ENCODE results near the gene RAB42.
"Not testable (repeated sequence)": the region's sequence is repeated elsewhere in the genome, so short reads cannot be mapped to it uniquely, and the experiment has no call there.

The RAB42 gene, protein sequence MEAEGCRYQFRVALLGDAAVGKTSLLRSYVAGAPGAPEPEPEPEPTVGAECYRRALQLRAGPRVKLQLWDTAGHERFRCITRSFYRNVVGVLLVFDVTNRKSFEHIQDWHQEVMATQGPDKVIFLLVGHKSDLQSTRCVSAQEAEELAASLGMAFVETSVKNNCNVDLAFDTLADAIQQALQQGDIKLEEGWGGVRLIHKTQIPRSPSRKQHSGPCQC

DNA sequence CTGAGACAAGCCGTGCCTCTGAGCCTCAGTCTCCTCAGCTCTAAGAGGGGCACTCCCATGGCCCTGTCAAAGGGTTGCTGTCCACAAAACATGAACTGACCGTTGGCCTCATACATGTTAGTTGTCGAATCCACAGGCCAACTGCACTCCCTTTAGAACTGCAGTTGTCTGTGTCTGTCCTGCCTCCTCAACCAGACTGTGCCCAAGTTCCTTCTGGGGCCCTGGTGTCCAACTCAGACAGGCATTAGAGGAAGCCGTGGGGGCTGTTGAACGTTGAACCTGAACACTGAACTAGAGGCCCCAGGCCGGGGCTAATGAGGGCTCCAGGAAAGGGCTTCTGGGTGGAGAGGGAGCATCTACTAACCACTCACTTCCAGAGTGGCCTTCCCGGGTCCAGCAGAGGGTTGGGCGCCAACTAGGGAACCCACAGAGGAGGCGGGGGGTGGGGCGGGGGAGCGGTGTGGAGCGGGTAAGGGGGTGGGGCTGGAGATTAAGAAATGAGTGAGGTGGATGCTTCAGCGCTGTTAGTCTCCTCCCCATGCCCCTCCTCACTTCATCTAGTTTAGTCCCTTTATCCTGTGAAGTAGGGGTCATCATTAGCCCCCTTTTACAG lies at the start of gene RAB42:
Gene RAB42 (plus strand): TSS at position 558 of the 613 bp plus-strand sequence. CDS start 247 bp downstream, outside the sequence.
- Mint-ChIP-seq H3K27ac (no peak within 1 kb of the TSS), H3K4me1 (peaks cover 5% of the 10 kb centered on the region), H3K4me3 (peak within 1 kb of the TSS; percentile 73), H3K36me3 (ENCODE audit: low read depth) (no peaks in the 10 kb centered on the region), H3K27me3 (peaks cover 13% of the 10 kb centered on the region), H3K9me3 (no peaks in the 10 kb centered on the region)
- peak; percentile 48 for ATAC-seq
- no peak for DNase-seq

DNA sequence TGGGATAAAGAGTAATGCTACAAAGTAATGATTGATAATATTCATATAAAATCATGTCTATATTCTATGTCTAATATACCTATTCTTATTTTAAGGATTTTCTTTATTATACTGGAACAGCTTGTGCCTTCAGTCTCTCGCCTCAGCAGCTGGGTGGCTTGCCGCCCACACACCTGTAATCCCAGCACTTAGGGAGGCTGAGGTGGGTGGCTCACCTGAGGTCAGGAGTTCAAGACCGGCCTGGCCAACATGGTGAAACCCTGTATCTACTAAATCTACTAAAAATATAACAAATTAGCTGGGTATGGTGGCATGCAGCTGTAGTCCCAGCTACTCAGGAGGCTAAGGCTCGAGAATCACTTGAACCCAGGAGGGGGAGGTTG lies 46.8 kb upstream of the RAB42 start:
- no peaks in the 10 kb centered on the region for H3K9me3 Mint-ChIP-seq
- H3K36me3 Mint-ChIP-seq (ENCODE audit: low read depth): no peaks in the 10 kb centered on the region
- no peak for ATAC-seq
- no peak for DNase-seq
- H3K27ac Mint-ChIP-seq: no peak overlapping the region
- H3K4me3 Mint-ChIP-seq: no peak overlapping the region
- H3K4me1 Mint-ChIP-seq: no peaks in the 10 kb centered on the region
- no peaks in the 10 kb centered on the region for H3K27me3 Mint-ChIP-seq

DNA sequence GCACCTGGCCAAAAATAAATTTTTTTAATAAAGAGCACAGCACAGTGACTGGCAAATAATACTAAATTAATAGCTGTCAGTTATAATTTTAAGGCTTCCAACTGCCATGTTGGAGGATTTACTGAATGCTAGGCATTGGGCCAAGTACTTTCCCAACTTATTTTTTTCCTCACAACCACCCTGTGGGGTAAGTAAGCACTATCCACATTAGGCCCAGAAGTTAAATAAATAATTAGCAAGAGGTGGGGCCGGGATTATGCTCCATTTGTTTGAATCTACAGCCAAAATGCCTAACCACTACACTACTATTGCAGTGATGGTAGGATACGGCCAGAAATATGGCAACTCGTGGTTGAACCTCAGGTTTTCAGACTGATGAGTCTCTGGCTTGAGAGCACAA lies 43.7 kb upstream of the RAB42 start:
- peaks cover 2% of the 10 kb centered on the region for H3K36me3 Mint-ChIP-seq (ENCODE audit: low read depth)
- no peak overlapping the region for H3K27ac Mint-ChIP-seq
- no peaks in the 10 kb centered on the region for H3K27me3 Mint-ChIP-seq
- H3K9me3 Mint-ChIP-seq: no peaks in the 10 kb centered on the region
- H3K4me1 Mint-ChIP-seq: peaks cover 15% of the 10 kb centered on the region
- no peak overlapping the region for H3K4me3 Mint-ChIP-seq
- DNase-seq (no peak), ATAC-seq (no peak)

DNA sequence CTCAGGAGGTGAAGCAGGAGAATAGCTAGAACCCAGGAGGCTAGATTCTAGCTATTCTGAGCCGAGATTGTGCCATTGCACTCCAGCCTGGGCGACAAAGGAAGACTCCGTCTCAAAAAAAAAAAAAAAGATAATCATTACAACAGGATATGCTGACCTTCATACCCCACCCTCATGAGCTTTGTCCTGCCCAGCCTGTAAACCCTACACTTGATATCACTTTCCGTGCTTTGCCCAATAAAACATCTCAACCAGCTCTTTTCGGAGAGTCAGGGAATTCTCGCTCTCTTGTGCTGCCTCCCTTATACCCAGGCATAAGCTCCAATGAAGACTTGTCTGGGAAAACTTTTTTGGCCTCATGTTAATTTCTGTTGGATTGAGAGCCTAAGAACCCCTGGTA lies 40.7 kb upstream of the RAB42 start:
- Mint-ChIP-seq H3K36me3 (ENCODE audit: low read depth) (peaks cover 15% of the 10 kb centered on the region), H3K9me3 (no peaks in the 10 kb centered on the region), H3K4me3 (no peak overlapping the region), H3K27me3 (no peaks in the 10 kb centered on the region), H3K4me1 (peaks cover 31% of the 10 kb centered on the region), H3K27ac (no peak overlapping the region)
- DNase-seq (no peak), ATAC-seq (no peak)

DNA sequence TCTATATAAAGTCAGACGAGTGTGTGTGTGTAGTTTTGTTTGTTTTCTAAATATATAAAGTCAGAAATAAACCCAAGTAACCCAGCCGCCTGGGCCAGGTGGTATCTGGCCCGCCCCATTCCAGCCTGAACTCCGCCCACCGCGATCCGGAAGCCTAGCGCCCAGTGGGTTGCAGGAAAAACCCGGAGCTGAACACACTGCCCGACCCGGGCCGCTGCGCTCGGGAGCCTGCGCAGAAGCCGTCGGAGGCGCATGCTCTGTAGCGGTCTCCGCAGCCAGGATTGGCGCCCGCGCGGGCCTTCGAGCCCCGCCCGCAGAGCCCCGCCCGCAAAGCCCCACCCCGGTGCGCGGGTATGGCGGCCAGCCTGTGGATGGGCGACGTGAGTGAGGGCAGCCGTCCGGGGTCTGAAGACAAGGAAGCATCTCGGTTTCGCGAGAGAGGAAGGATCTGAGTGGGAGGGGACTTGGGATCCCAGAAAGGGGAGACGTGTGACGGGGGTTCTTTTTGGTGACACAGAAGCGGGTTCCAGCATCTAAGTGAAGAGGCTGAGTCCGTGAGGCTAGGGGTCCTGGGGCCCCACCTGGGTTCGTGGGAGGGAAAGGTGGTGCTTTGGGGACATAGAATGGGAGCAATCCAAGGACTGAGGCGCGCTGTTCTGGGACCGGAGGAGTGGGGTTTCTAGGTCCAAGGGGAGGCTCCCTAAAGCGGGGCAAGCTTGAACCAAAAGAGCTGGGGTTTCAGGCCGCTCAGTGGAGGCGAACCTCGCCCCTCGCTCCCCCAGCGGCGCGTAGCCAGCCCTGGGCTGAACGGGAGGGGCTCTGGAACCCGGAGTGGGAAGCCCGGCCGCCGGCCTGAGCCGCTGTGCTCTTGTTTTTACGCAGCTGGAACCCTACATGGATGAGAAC lies 39.1 kb upstream of the RAB42 start, which contains the start of gene TRNAU1AP:
Gene TRNAU1AP (plus strand): TSS at position 328 of the 906 bp plus-strand sequence. CDS start 26 bp downstream, at position 354.
- Mint-ChIP-seq H3K4me1 (peaks cover 31% of the 10 kb centered on the region), H3K4me3 (peak within 1 kb of the TSS; percentile 99), H3K27me3 (no peaks in the 10 kb centered on the region), H3K36me3 (ENCODE audit: low read depth) (peaks cover 17% of the 10 kb centered on the region), H3K9me3 (no peaks in the 10 kb centered on the region), H3K27ac (peak within 1 kb of the TSS; percentile 99)
- DNase-seq (peak; percentile 98), ATAC-seq (peak; percentile 90)

DNA sequence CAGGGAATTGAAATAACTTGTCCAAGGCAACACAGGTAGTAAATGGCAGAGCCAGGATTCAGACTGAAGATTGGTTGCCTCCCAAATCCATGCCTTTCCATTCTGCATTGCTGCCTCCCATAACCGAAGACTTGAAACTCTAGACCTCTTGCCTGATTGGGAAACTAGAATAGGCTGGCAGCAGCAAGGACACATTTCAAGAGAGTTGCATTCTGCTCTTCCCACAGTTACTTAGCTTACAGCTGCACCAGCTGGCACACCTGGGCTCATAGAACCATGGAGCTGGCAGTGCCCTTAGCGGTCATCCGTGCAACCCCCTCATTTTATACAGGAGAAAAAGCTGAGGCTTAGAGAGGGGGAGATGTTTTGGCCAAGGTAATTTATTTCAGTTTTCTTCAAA lies 31.2 kb upstream of the RAB42 start:
- Mint-ChIP-seq H3K4me3 (no peak overlapping the region), H3K4me1 (no peaks in the 10 kb centered on the region), H3K9me3 (no peaks in the 10 kb centered on the region), H3K27me3 (no peaks in the 10 kb centered on the region), H3K36me3 (ENCODE audit: low read depth) (peaks cover 34% of the 10 kb centered on the region), H3K27ac (no peak overlapping the region)
- no peak for DNase-seq
- ATAC-seq: no peak

DNA sequence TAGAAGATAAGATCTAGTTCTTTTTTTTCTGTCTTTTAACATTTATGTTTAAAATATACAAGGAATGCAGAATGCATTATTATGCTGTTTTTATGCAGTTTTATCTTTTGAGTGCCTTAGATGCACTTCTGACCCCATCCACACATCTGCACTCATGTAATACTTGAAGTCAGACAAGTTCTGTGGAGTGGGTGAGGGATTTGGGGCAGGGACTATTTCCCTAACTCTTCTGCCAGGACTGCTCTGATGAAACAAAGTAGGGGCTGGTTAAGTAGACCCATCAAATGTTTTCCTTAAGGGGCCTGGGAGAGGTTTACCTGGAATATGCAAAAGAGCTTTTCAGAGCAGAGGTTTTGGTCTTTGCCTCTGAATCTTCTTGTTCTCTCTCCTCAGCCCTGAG lies 27.8 kb upstream of the RAB42 start:
- H3K9me3 Mint-ChIP-seq: no peaks in the 10 kb centered on the region

DNA sequence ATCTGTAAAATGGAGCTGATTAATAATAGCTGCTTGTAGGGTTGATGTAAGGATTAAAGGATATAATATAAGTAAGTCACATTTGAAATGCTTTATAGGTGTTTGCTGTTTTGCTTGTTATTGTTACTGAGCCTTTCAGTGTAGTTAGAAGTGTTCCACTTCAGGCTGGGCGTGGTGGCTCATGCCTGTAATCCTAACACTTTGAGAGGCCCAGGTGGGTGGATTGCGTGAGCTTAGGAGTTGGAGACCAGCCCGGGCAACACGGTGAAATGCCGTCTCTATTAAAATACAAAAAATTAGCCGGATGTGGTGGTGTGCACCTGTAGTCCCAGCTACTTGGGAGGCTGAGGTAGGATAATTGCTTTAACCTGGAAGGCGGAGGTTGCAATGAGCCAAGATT lies 27.0 kb upstream of the RAB42 start:
- Mint-ChIP-seq H3K4me1 (no peaks in the 10 kb centered on the region), H3K4me3 (no peak overlapping the region), H3K27me3 (no peaks in the 10 kb centered on the region), H3K27ac (no peak overlapping the region), H3K36me3 (ENCODE audit: low read depth) (peaks cover 39% of the 10 kb centered on the region), H3K9me3 (no peaks in the 10 kb centered on the region)
- ATAC-seq (no peak), DNase-seq (no peak)

More for the DNA sequence above, 27.8 kb upstream of the RAB42 start:
- Mint-ChIP-seq H3K27ac (no peak overlapping the region), H3K4me1 (no peaks in the 10 kb centered on the region), H3K4me3 (no peak overlapping the region), H3K27me3 (no peaks in the 10 kb centered on the region), H3K36me3 (ENCODE audit: low read depth) (peaks cover 43% of the 10 kb centered on the region)
- no peak for ATAC-seq
- DNase-seq: no peak

DNA sequence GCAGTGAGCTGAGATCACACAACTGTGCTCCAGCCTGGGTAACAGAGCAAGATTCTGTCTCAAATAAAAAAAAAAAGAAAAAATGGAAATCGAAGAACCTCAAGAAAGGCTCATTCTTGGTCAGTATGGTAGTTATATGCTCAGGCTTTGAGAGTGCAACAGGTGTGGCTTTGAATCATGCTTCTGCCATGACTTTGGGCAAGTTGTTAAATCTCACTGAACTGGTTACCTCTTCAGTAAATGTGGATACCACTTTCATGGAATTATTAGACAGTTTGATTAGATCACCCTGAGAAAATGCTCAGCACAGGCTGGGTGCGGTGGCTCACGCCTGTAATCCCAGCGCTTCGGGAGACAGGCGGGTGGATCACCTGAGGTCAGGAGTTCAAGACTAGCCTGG lies 26.3 kb upstream of the RAB42 start:
- Mint-ChIP-seq H3K36me3 (ENCODE audit: low read depth) (peaks cover 34% of the 10 kb centered on the region), H3K27me3 (no peaks in the 10 kb centered on the region), H3K4me1 (no peaks in the 10 kb centered on the region), H3K9me3 (no peaks in the 10 kb centered on the region), H3K27ac (no peak overlapping the region), H3K4me3 (no peak overlapping the region)
- DNase-seq: no peak
- no peak for ATAC-seq

DNA sequence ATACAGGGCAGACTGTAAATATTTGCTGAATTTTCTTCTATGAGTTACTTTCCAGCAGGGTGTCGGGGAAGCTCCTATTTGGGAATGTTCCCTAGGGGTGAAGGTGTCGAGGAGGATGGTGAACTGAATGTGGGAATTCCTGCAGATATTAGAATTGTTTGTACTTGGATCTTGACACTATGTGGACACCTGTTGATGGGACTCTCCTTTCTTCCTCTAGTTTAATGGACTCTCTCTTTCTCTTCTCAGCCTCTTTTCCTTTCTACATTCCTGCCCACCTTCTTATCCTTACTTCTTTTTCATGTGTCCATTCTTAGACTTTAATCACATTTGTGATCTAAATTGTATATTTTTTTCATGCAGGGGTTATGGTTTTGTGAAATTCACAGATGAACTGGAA lies 25.1 kb upstream of the RAB42 start:
- no peak overlapping the region for H3K4me3 Mint-ChIP-seq
- H3K36me3 Mint-ChIP-seq (ENCODE audit: low read depth): peaks cover 38% of the 10 kb centered on the region
- DNase-seq: no peak
- no peak overlapping the region for H3K27ac Mint-ChIP-seq
- no peaks in the 10 kb centered on the region for H3K9me3 Mint-ChIP-seq
- no peak for ATAC-seq
- no peaks in the 10 kb centered on the region for H3K4me1 Mint-ChIP-seq
- H3K27me3 Mint-ChIP-seq: no peaks in the 10 kb centered on the region

DNA sequence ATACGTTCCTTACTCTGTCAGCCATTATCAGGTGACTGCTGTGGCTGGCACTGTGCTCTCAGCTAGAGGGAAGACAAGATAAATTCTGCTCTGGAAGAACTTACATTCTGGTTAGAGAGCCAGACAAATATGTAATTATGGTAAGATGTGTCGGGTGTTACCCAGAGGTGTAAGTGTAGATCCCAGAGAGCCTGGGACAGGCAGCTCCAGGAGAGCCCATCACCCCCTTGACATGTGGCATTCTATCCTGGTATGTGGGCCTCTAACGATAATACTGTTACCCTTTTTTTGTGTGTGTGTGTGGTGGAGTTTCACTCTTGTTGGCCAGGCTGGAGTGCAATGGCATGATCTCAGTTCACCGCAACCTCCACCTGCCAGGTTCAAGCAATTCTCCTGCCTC lies 20.2 kb upstream of the RAB42 start:
- Mint-ChIP-seq H3K4me3 (no peak overlapping the region), H3K27me3 (no peaks in the 10 kb centered on the region), H3K4me1 (no peaks in the 10 kb centered on the region), H3K27ac (no peak overlapping the region), H3K36me3 (ENCODE audit: low read depth) (peaks cover 23% of the 10 kb centered on the region), H3K9me3 (no peaks in the 10 kb centered on the region)
- no peak for DNase-seq
- no peak for ATAC-seq

DNA sequence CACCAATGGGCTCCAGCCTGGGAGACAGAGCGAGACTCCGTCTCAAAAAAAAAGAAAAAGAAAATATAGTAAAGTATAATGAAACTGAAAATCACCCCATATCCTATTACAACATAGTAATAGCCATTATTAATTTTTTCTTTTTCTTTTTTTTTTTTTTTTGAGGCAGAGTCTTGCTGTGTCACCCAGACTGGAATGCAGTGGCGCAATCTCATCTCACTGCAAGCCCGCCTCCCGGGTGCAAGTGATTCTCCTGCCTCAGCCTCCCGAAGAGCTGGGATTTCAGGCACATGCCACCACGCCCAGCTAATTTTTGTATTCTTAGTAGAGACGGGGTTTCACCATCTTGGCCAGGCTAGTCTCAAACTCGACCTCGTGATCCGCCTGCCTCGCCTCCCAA lies 19.2 kb upstream of the RAB42 start:
- not testable (repeated sequence) for H3K27ac Mint-ChIP-seq, H3K9me3 Mint-ChIP-seq, H3K4me3 Mint-ChIP-seq, DNase-seq, ATAC-seq, H3K27me3 Mint-ChIP-seq, H3K4me1 Mint-ChIP-seq
- peaks cover 26% of the 10 kb centered on the region for H3K36me3 Mint-ChIP-seq (ENCODE audit: low read depth)

DNA sequence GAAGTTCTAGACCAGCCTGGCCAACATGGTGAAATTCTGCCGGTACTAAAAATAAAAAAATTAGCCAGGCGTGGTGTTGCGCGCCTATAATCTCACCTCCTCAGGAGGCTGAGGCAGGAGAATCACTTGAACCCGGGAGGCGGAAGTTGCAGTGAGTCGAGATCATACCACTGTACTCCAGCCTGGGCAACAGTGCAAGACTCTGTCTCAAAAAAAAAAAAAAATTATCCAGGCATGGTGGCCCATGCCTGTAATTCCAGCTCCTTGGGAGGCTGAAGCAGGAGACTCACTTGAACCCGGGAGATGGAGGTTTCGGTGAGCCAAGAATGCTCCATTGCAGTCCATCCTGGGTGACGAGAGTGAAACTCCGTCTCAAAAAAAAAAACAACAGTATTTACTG lies 18.5 kb upstream of the RAB42 start:
- Mint-ChIP-seq H3K4me1 (peaks cover 2% of the 10 kb centered on the region), H3K4me3 (no peak overlapping the region), H3K36me3 (ENCODE audit: low read depth) (peaks cover 26% of the 10 kb centered on the region), H3K27ac (no peak overlapping the region), H3K9me3 (no peaks in the 10 kb centered on the region), H3K27me3 (no peaks in the 10 kb centered on the region)
- ATAC-seq: no peak
- DNase-seq: no peak

DNA sequence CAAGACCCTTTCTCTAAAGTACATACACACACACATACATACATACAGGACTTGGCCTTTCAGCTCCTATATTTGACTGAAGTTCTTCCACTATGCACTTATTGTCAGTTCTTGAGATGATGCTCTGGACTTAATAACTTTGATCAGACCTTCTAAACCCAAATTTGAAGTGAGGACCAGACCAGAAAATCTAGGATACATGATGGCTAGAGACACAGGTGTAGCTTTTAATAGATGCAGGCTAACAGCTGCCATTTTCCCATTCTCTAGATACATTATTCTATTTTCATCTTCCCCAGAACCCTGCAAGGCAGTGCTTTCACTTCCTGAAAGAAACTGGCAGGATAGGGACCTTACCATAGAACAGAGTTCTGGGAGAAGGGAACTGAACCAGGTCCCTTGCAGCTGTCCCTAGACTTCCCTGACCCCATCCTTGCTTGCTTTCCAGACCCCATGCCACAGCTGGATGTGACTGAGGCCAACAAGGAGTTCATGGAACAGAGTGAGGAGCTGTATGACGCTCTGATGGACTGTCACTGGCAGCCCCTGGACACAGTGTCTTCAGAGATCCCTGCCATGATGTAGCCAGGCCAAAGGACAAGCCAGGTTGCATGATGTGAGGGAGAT lies 14.9 kb upstream of the RAB42 start:
- H3K27ac Mint-ChIP-seq: peak overlapping the region; percentile 96
- H3K9me3 Mint-ChIP-seq: no peaks in the 10 kb centered on the region
- DNase-seq (peak; percentile 32), ATAC-seq (peak; percentile 12)
- H3K27me3 Mint-ChIP-seq: peaks cover 2% of the 10 kb centered on the region
- H3K4me3 Mint-ChIP-seq: peak overlapping the region; percentile 59
- H3K4me1 Mint-ChIP-seq: peaks cover 24% of the 10 kb centered on the region
- H3K36me3 Mint-ChIP-seq (ENCODE audit: low read depth): peaks cover 51% of the 10 kb centered on the region

Data from activated naive CD8-positive, alpha-beta T cell treated with anti-CD3 and anti-CD28 coated beads, Interleukin-2, amount 50 U/mL, for 24 hours (primary cell).